Upper lobe of left lung (tissue), 4 donors: ENCODE results near the gene RAB21.
A peak's percentile ranks its signal among the peaks of the same experiment; 100 is the strongest.

Experiments
- CTCF ChIP-seq, 6 experiments: fragments of 450-650 bp in 4 of 6; fragments of 200-600 bp in 2 of 6; sonication (generic) in 2 of 6; IDR thresholded peaks; one replicate each; pipeline ENCODE4 v1.5.1; 2016 to 2019; ENCODE audit warnings: antibody characterized with exemption in 6 of 6
- POLR2A ChIP-seq, 4 donors: fragments of 450-650 bp; IDR thresholded peaks; one replicate each; pipeline ENCODE4 v1.5.1; 2016 to 2017; ENCODE audit warnings: antibody characterized with exemption in 4 of 4, mild to moderate bottlenecking in 2 of 4
- POLR2AphosphoS5 ChIP-seq, 2 donors: sonication (generic); formaldehyde crosslinking; IDR thresholded peaks; one replicate each; pipeline ENCODE4 v1.5.1; 2017; ENCODE audit warnings: antibody characterized with exemption in 2 of 2

- TF ChIP-seq CTCF (IDR thresholded peaks at IDR 0.05) (peak; percentile 19 to 47 (median 36)), POLR2A (IDR thresholded peaks at IDR 0.05) (no peak), POLR2AphosphoS5 (IDR thresholded peaks at IDR 0.05) (no peak)
Observed at GRCh38 chr12:71846322-71846940, 91.8 kb downstream of the RAB21 start.
